Nephron (organoid): Measurements from ENCODE around the gene ADGRG1.

ENCODE experiments used
- H3K27ac Mint-ChIP-seq, 3 experiments: 2 replicates each; pipeline ENCODE4 v1.8.0; 2020; ENCODE audit warnings: mixed read lengths in 3 of 3, mild to moderate bottlenecking in 2 of 3, moderate library complexity in 1 of 3
- H3K27me3 Mint-ChIP-seq: 2 replicates; pipeline ENCODE4 v1.8.0; 2021; ENCODE audit warnings: low read depth, mild to moderate bottlenecking, moderate library complexity, mixed read lengths
- H3K36me3 Mint-ChIP-seq: 2 replicates; pipeline ENCODE4 v1.8.0; 2020; ENCODE audit warnings: low read depth, mixed read lengths
- H3K4me1 Mint-ChIP-seq: 2 replicates; pipeline ENCODE4 v1.8.0; 2020; ENCODE audit warnings: mixed read lengths
- H3K4me3 Mint-ChIP-seq, 3 experiments: 2 replicates each; pipeline ENCODE4 v1.8.0; 2020; ENCODE audit warnings: mild to moderate bottlenecking in 3 of 3, mixed read lengths in 3 of 3, moderate library complexity in 2 of 3
- H3K9me3 Mint-ChIP-seq: 2 replicates; pipeline ENCODE4 v1.8.0; 2020; ENCODE audit warnings: mixed read lengths
- CTCF ChIP-seq, 3 experiments: fragments of 200-600 bp; sonication (generic); IDR thresholded peaks; one replicate each; pipeline ENCODE4 v1.5.0; 2021; ENCODE audit warnings: antibody characterized with exemption in 3 of 3; ENCODE audit not compliant: unreplicated experiment in 3 of 3

ADGRG1 gene

GRCh38 chr16:57704011-57704904, 75.8 kb downstream of the ADGRG1 start:
- no peak for TF ChIP-seq CTCF (IDR thresholded peaks at IDR 0.05; ENCODE audit: unreplicated experiment in 3 of 3)
- peaks cover 16% of the 10 kb centered on the region for H3K4me1 Mint-ChIP-seq
- H3K36me3 Mint-ChIP-seq, result no peaks in the 10 kb centered on the region
- H3K9me3 Mint-ChIP-seq, result peaks cover 4% of the 10 kb centered on the region
- H3K4me3 Mint-ChIP-seq, result no peak overlapping the region
- H3K27me3 Mint-ChIP-seq, result peaks cover 9% of the 10 kb centered on the region
- H3K27ac Mint-ChIP-seq, result peak overlapping the region in 1 of 3 experiments; percentile 84

GRCh38 chr16:57704905-57705852, 76.7 kb downstream of the ADGRG1 start:
- H3K9me3 Mint-ChIP-seq, result peaks cover 4% of the 10 kb centered on the region
- no peak overlapping the region for H3K27ac Mint-ChIP-seq
- TF ChIP-seq CTCF (IDR thresholded peaks at IDR 0.05; ENCODE audit: unreplicated experiment in 3 of 3), result no peak
- H3K4me1 Mint-ChIP-seq, result peaks cover 16% of the 10 kb centered on the region
- H3K27me3 Mint-ChIP-seq, result peaks cover 9% of the 10 kb centered on the region
- H3K36me3 Mint-ChIP-seq, result no peaks in the 10 kb centered on the region
- H3K4me3 Mint-ChIP-seq, result no peak overlapping the region

- Mint-ChIP-seq H3K4me3 (no peak overlapping the region), H3K4me1 (peaks cover 6% of the 10 kb centered on the region), H3K27me3 (peaks cover 13% of the 10 kb centered on the region), H3K9me3 (peaks cover 4% of the 10 kb centered on the region), H3K36me3 (no peaks in the 10 kb centered on the region), H3K27ac (no peak overlapping the region)
- TF ChIP-seq CTCF (IDR thresholded peaks at IDR 0.05; ENCODE audit: unreplicated experiment in 3 of 3), result no peak
These were observed 78.3 kb downstream of the ADGRG1 start for GRCh38 chr16:57706717-57707116.

- Mint-ChIP-seq H3K9me3 (peaks cover 4% of the 10 kb centered on the region), H3K36me3 (no peaks in the 10 kb centered on the region), H3K4me3 (no peak overlapping the region), H3K27me3 (peaks cover 13% of the 10 kb centered on the region), H3K27ac (no peak overlapping the region), H3K4me1 (peaks cover under 1% of the 10 kb centered on the region)
- TF ChIP-seq CTCF (IDR thresholded peaks at IDR 0.05; ENCODE audit: unreplicated experiment in 3 of 3), result no peak
These were observed 78.9 kb downstream of the ADGRG1 start for GRCh38 chr16:57707331-57707730.

GRCh38 chr16:57708168-57708567, 79.7 kb downstream of the ADGRG1 start:
- Mint-ChIP-seq H3K36me3 (no peaks in the 10 kb centered on the region), H3K9me3 (peaks cover 4% of the 10 kb centered on the region), H3K4me1 (no peaks in the 10 kb centered on the region), H3K27ac (no peak overlapping the region), H3K4me3 (no peak overlapping the region), H3K27me3 (peaks cover 13% of the 10 kb centered on the region)
- TF ChIP-seq CTCF (IDR thresholded peaks at IDR 0.05; ENCODE audit: unreplicated experiment in 3 of 3), result no peak
